ENCODE results near the gene ZFAND5.

GRCh38 chr9:72349240-72349639, 15.8 kb downstream of the ZFAND5 start:
- TF ChIP-seq CTCF (IDR thresholded peaks at IDR 0.05) (no peak), POLR2AphosphoS5 (IDR thresholded peaks at IDR 0.05; ENCODE audit: low read depth, low read length) (no peak), REST (IDR thresholded peaks at IDR 0.05; ENCODE audit: insufficient read depth in 1 of 2, low read depth in 2 of 2, low read length in 1 of 2) (no peak)
